ENCODE data around the gene BAIAP2.

DNA sequence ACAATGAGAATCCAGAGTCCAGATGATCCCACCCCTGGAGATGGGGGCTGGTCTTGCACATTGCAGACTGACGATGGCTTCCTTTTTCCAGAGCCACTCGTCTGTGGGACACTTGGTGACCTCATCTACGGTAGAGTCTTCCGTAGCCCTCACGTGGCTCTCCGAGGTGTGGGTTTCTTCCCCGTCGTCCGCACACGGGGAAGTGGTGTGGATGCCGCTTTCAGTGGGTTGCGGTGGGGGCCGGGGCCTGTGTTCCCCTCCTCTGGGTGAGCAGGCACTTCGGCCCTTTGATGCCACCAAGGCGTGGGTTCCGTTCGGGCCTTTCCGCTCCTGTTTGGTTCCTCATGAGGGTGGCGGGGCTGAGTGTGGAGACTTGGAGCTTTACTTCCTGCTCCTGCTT lies 21.4 kb downstream of the BAIAP2 start:
- TF ChIP-seq EP300 (IDR thresholded peaks at IDR 0.05; ENCODE audit: borderline replicate concordance) (no peak), FOXM1 (IDR thresholded peaks at IDR 0.05; ENCODE audit: borderline replicate concordance, low read depth) (no peak), TEAD4 (IDR thresholded peaks at IDR 0.05) (no peak), ZBTB7A (IDR thresholded peaks at IDR 0.05; ENCODE audit: low read depth) (no peak), CREB1 (IDR thresholded peaks at IDR 0.05; ENCODE audit: low read depth) (no peak), TAF1 (IDR thresholded peaks at IDR 0.05; ENCODE audit: low read depth) (no peak), RAD21 (IDR thresholded peaks at IDR 0.05; ENCODE audit: low read depth) (no peak), CEBPB (IDR thresholded peaks at IDR 0.05) (no peak)
- TF ChIP-seq, protein P1, sequence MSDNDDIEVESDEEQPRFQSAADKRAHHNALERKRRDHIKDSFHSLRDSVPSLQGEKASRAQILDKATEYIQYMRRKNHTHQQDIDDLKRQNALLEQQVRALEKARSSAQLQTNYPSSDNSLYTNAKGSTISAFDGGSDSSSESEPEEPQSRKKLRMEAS (IDR thresholded peaks at IDR 0.05): no peak
- TF ChIP-seq, protein P2, sequence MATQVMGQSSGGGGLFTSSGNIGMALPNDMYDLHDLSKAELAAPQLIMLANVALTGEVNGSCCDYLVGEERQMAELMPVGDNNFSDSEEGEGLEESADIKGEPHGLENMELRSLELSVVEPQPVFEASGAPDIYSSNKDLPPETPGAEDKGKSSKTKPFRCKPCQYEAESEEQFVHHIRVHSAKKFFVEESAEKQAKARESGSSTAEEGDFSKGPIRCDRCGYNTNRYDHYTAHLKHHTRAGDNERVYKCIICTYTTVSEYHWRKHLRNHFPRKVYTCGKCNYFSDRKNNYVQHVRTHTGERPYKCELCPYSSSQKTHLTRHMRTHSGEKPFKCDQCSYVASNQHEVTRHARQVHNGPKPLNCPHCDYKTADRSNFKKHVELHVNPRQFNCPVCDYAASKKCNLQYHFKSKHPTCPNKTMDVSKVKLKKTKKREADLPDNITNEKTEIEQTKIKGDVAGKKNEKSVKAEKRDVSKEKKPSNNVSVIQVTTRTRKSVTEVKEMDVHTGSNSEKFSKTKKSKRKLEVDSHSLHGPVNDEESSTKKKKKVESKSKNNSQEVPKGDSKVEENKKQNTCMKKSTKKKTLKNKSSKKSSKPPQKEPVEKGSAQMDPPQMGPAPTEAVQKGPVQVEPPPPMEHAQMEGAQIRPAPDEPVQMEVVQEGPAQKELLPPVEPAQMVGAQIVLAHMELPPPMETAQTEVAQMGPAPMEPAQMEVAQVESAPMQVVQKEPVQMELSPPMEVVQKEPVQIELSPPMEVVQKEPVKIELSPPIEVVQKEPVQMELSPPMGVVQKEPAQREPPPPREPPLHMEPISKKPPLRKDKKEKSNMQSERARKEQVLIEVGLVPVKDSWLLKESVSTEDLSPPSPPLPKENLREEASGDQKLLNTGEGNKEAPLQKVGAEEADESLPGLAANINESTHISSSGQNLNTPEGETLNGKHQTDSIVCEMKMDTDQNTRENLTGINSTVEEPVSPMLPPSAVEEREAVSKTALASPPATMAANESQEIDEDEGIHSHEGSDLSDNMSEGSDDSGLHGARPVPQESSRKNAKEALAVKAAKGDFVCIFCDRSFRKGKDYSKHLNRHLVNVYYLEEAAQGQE (IDR thresholded peaks at IDR 0.05; ENCODE audit: low read depth): no peak

Data from Ishikawa (cell line).